ENCODE data around the gene VPS4A.
"Not testable (repeated sequence)": the region's sequence is repeated elsewhere in the genome, so short reads cannot be mapped to it uniquely, and the experiment has no call there.

The VPS4A gene

DNA sequence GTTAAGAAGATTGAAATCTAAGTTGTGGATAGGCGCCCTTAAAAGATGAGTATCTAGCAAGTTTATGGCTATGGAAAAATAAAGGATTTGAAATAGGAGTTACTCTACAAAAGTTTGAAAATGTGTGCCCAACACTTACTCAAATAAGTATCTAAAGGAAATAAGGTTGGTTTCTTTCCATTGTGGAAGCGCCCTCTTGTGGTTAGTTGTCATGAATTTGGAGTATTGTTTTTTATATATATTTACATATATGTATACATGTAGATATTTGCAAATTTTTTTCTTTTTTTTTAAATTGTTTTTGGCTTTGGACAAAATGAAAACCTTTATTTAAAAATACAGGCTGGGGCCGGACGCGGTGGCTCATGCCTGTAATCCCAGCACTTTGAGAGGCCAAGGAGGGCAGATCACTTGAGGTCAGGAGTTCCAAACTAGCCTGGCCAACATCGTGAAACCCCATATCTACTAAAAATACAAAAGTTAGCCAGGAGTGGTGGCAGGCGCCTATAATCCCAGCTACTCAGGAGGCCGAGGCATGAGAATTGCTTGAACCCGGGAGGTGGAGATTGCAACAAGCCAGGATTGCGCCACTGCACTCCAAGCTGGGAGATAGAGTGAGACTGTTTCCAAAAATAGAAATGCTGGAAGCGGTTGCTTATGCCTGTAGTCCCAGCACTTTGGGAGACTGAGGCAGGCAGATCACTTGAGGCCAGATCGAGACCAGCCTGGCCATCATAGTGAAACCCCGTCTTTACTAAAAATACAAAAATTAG lies 24.0 kb upstream of the VPS4A start:
- no peaks in the 10 kb centered on the region for H3K4me1 ChIP-seq (ENCODE audit: control insufficient read depth, low read depth, low read length)
- no peaks in the 10 kb centered on the region for H3K27me3 ChIP-seq (ENCODE audit: control insufficient read depth, insufficient read depth, low read length)
- H3K27ac ChIP-seq (ENCODE audit: low read length), result no peak overlapping the region
- no peak overlapping the region for H3K4me3 ChIP-seq (ENCODE audit: low read length)
- no peaks in the 10 kb centered on the region for H3K9me3 ChIP-seq (ENCODE audit: control insufficient read depth, low read depth, low read length)
- H3K9ac ChIP-seq (ENCODE audit: low read length), result no peak overlapping the region
- H3K36me3 ChIP-seq (ENCODE audit: control insufficient read depth, low read depth, low read length), result peaks cover 8% of the 10 kb centered on the region

DNA sequence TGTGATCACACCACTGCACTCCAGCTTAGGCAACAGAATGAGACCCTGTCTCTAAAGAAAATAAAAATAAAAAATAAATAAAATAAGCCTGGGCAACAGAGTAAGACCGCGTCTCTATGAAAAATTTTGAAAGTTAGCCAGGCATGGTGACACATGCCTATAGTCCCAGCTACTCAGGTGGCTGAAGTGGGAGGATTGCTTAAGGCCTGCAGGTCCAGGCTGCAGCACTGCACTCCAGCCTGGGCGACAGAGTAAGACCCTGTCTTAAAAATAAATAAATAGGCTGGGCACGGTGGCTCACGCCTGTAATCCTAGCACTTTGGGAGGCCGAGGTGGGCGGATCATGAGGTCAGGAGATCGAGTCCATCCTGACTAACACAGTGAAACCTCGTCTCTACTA lies 19.5 kb upstream of the VPS4A start:
- not testable (repeated sequence) for H3K9me3 ChIP-seq (ENCODE audit: control insufficient read depth, low read depth, low read length); H3K27ac ChIP-seq (ENCODE audit: low read length); H3K9ac ChIP-seq (ENCODE audit: low read length); H3K27me3 ChIP-seq (ENCODE audit: control insufficient read depth, insufficient read depth, low read length); H3K4me3 ChIP-seq (ENCODE audit: low read length); H3K36me3 ChIP-seq (ENCODE audit: control insufficient read depth, low read depth, low read length); H3K4me1 ChIP-seq (ENCODE audit: control insufficient read depth, low read depth, low read length)

DNA sequence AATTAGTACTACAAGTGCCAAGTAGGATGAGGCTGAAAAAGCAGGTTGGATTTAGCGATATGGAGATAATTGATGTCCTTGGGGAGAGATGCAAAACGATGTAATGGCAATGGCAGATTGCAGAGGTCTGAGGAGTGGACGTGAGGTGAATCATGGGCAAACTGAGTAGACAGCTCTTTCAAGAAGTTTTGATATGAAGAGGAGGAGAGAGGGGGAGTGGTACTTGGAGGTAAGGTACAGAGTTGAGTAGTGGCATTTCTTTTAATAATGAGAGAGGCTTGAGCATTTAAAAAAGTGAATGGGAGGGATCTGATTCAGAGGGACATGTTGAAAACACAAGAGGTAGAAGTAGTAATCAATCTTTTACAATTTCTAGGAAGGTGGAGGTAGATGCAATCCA lies 17.7 kb upstream of the VPS4A start:
- Histone ChIP-seq H3K27ac (ENCODE audit: low read length) (no peak overlapping the region), H3K9me3 (ENCODE audit: control insufficient read depth, low read depth, low read length) (no peaks in the 10 kb centered on the region), H3K36me3 (ENCODE audit: control insufficient read depth, low read depth, low read length) (no peaks in the 10 kb centered on the region), H3K4me3 (ENCODE audit: low read length) (no peak overlapping the region), H3K9ac (ENCODE audit: low read length) (no peak overlapping the region), H3K27me3 (ENCODE audit: control insufficient read depth, insufficient read depth, low read length) (no peaks in the 10 kb centered on the region), H3K4me1 (ENCODE audit: control insufficient read depth, low read depth, low read length) (no peaks in the 10 kb centered on the region)

DNA sequence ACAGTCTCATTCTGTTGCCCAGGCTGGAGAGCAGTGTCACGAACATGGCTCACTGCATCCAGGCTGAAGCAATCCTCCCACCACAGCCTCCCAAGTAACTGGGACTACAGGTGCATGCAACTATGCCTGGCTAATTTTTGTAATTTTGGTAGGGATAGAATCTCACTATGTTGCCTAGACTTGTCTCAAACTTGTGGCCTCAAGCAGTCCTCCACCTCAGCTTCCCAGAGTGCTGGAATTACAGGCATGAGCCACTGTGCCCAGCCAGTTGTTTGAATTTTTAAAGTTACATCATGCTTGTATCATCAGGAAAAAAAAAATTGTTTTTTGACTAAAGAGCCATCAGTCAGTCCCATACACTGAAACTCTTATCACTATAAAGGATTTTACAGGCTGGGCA lies 17.1 kb upstream of the VPS4A start:
- H3K27ac ChIP-seq (ENCODE audit: low read length), result no peak overlapping the region
- no peaks in the 10 kb centered on the region for H3K4me1 ChIP-seq (ENCODE audit: control insufficient read depth, low read depth, low read length)
- no peaks in the 10 kb centered on the region for H3K27me3 ChIP-seq (ENCODE audit: control insufficient read depth, insufficient read depth, low read length)
- H3K36me3 ChIP-seq (ENCODE audit: control insufficient read depth, low read depth, low read length), result no peaks in the 10 kb centered on the region
- H3K4me3 ChIP-seq (ENCODE audit: low read length), result no peak overlapping the region
- no peak overlapping the region for H3K9ac ChIP-seq (ENCODE audit: low read length)
- no peaks in the 10 kb centered on the region for H3K9me3 ChIP-seq (ENCODE audit: control insufficient read depth, low read depth, low read length)

DNA sequence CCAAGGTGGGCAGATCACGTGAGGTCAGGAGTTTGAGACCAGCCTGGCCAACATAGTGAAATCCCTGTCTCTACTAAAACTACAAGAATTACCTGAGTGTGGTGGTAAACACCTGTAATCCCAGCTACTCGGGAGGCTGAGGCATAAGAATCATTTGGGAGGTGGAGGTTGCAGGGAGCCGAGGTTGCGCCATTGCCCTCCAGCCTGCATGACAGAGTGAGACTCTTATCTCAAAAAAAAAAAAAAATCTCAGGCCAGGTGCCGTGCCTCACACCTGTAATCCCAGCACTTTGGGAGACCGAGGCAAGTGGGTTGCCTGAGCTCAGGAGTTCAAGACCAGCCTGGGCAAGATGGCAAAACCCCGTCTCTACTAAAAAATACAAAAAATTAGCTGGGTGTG lies 14.4 kb upstream of the VPS4A start:
- H3K9me3 ChIP-seq (ENCODE audit: control insufficient read depth, low read depth, low read length); H3K9ac ChIP-seq (ENCODE audit: low read length); H3K27ac ChIP-seq (ENCODE audit: low read length); H3K27me3 ChIP-seq (ENCODE audit: control insufficient read depth, insufficient read depth, low read length); H3K4me3 ChIP-seq (ENCODE audit: low read length); H3K36me3 ChIP-seq (ENCODE audit: control insufficient read depth, low read depth, low read length); H3K4me1 ChIP-seq (ENCODE audit: control insufficient read depth, low read depth, low read length): not testable (repeated sequence)

DNA sequence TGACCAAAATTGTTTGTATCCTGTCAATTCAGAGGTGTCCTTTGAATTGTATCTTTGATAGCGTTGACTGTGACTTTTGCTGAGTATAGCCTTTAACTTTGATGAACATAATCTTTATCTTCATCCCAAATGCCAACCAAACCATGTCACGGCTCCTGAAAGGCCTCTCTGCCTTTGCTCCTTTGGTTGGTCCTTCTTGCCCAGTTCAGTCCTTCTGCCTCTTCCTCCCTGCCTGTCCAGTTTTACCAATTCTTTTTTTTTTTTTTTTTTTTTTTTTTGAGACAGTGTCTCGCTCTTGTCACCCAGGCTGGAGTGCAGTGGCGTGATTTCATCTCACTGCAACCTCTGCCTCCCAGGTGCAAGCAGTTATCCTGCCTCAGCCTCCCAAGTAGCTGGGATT lies 12.9 kb upstream of the VPS4A start:
- H3K27ac ChIP-seq (ENCODE audit: low read length), result no peak overlapping the region
- no peak overlapping the region for H3K4me3 ChIP-seq (ENCODE audit: low read length)
- H3K9ac ChIP-seq (ENCODE audit: low read length), result no peak overlapping the region
- H3K4me1 ChIP-seq (ENCODE audit: control insufficient read depth, low read depth, low read length), result no peaks in the 10 kb centered on the region
- H3K27me3 ChIP-seq (ENCODE audit: control insufficient read depth, insufficient read depth, low read length), result no peaks in the 10 kb centered on the region
- no peaks in the 10 kb centered on the region for H3K9me3 ChIP-seq (ENCODE audit: control insufficient read depth, low read depth, low read length)
- H3K36me3 ChIP-seq (ENCODE audit: control insufficient read depth, low read depth, low read length), result peaks cover 8% of the 10 kb centered on the region

DNA sequence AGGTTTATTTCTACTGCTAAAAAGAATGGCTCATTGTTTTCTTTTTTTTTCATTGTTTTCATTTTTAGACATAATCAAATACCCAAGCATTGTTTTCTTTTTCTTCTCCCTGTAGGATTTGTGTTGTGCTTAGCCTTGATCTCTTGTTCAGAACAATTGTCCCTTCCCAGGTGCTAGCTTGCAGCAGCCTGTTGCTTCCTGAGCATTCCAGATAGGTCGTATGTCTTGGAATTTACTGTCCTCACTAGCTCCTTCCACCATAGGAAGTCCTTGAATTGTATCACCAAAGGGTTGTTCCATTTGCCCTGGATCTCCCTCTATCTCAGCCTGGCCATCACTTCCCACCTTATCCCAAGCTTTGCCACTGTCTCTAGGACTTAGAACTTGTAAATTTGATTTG lies 10.0 kb upstream of the VPS4A start:
- no peaks in the 10 kb centered on the region for H3K27me3 ChIP-seq (ENCODE audit: control insufficient read depth, insufficient read depth, low read length)
- H3K9ac ChIP-seq (ENCODE audit: low read length), result no peak overlapping the region
- H3K4me1 ChIP-seq (ENCODE audit: control insufficient read depth, low read depth, low read length), result no peaks in the 10 kb centered on the region
- no peak overlapping the region for H3K27ac ChIP-seq (ENCODE audit: low read length)
- peaks cover 12% of the 10 kb centered on the region for H3K36me3 ChIP-seq (ENCODE audit: control insufficient read depth, low read depth, low read length)
- no peaks in the 10 kb centered on the region for H3K9me3 ChIP-seq (ENCODE audit: control insufficient read depth, low read depth, low read length)
- H3K4me3 ChIP-seq (ENCODE audit: low read length), result no peak overlapping the region

DNA sequence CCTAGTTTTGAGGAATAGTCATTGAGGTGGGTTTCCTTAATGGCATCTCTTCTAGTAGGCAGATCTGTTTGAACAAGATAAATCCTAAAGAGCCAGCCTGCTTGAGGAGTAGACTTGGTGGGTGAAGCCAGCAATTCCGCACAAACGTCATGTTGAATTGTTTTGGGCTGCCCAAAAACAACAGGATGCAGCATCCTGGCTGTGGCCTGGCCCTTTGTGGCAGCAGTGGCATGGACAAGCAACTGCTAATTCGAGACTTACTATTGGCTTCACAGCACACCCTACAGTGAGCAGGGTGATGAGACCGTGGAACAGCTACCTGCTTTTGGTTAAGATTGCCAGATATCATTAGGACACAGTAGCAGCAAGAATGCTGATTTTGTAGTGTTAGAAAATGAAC lies 9.3 kb upstream of the VPS4A start:
- Histone ChIP-seq H3K4me1 (ENCODE audit: control insufficient read depth, low read depth, low read length) (no peaks in the 10 kb centered on the region), H3K27ac (ENCODE audit: low read length) (no peak overlapping the region), H3K27me3 (ENCODE audit: control insufficient read depth, insufficient read depth, low read length) (no peaks in the 10 kb centered on the region), H3K4me3 (ENCODE audit: low read length) (no peak overlapping the region), H3K9me3 (ENCODE audit: control insufficient read depth, low read depth, low read length) (no peaks in the 10 kb centered on the region), H3K9ac (ENCODE audit: low read length) (no peak overlapping the region), H3K36me3 (ENCODE audit: control insufficient read depth, low read depth, low read length) (peaks cover 12% of the 10 kb centered on the region)

DNA sequence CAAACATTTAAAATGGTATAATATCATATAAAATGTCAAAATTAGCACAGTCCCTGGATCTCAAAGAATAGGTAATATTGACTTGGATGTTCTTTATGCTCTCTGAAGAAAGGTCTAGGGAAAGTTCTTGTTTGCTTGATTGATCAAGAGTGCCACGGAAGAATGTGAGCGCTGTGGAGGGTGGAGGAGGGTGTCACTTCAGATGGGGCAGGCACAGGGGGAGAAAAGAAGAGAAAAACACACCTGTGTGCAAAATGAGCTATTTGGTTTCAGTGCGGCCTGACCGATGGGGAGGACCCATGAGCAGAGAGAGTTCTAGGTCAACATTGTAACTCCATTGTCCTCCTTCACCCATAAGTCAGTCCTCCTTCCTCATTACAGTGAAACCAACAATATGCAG lies 8.8 kb upstream of the VPS4A start:
- no peak overlapping the region for H3K4me3 ChIP-seq (ENCODE audit: low read length)
- no peaks in the 10 kb centered on the region for H3K4me1 ChIP-seq (ENCODE audit: control insufficient read depth, low read depth, low read length)
- H3K9me3 ChIP-seq (ENCODE audit: control insufficient read depth, low read depth, low read length), result no peaks in the 10 kb centered on the region
- H3K27ac ChIP-seq (ENCODE audit: low read length), result no peak overlapping the region
- no peaks in the 10 kb centered on the region for H3K27me3 ChIP-seq (ENCODE audit: control insufficient read depth, insufficient read depth, low read length)
- peaks cover 12% of the 10 kb centered on the region for H3K36me3 ChIP-seq (ENCODE audit: control insufficient read depth, low read depth, low read length)
- H3K9ac ChIP-seq (ENCODE audit: low read length), result no peak overlapping the region

DNA sequence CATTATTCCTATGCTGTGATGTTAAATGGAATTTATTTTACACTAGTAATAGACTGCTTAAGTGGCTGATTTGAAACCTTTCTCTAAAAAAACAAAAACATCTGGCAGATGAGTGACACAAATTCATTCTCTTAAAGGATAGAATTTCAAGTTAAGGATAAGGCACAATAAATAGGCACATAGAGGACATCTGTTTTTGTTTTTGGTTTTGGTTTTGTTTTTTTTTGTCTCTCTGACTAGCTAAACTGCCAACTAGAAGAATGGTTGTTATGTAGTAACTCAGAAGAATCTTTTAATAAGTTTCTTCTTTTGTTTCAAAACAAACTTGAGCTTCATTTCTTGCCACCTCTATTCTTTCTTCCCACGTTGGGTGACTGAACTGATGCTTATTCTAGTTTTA lies 5.1 kb upstream of the VPS4A start:
- peaks cover 8% of the 10 kb centered on the region for H3K36me3 ChIP-seq (ENCODE audit: control insufficient read depth, low read depth, low read length)
- no peaks in the 10 kb centered on the region for H3K27me3 ChIP-seq (ENCODE audit: control insufficient read depth, insufficient read depth, low read length)
- no peak overlapping the region for H3K9ac ChIP-seq (ENCODE audit: low read length)
- H3K4me1 ChIP-seq (ENCODE audit: control insufficient read depth, low read depth, low read length), result no peaks in the 10 kb centered on the region
- H3K27ac ChIP-seq (ENCODE audit: low read length), result no peak overlapping the region
- H3K9me3 ChIP-seq (ENCODE audit: control insufficient read depth, low read depth, low read length), result no peaks in the 10 kb centered on the region
- H3K4me3 ChIP-seq (ENCODE audit: low read length), result no peak overlapping the region

DNA sequence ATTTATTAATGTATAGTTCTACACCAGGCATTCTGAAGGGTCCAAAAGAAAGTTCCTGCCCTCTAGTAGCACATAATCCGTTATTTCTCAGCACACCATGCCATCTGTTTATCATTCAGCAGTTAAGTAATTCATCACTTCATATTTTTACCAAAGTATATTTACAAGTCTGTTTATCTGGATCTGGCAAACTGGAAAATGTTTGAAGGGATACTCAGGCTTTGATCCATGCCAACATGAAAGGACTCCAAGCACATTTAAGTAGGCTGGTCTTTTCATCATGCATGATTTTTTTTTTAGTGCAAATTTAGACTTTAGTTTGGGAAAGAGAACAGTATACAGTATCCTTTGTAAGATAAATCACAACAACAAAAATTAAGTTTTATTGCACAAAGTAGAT lies 4.1 kb upstream of the VPS4A start:
- H3K9me3 ChIP-seq (ENCODE audit: control insufficient read depth, low read depth, low read length), result no peaks in the 10 kb centered on the region
- peaks cover under 1% of the 10 kb centered on the region for H3K4me1 ChIP-seq (ENCODE audit: control insufficient read depth, low read depth, low read length)
- no peak overlapping the region for H3K9ac ChIP-seq (ENCODE audit: low read length)
- H3K36me3 ChIP-seq (ENCODE audit: control insufficient read depth, low read depth, low read length), result peaks cover 4% of the 10 kb centered on the region
- H3K27ac ChIP-seq (ENCODE audit: low read length), result no peak overlapping the region
- H3K27me3 ChIP-seq (ENCODE audit: control insufficient read depth, insufficient read depth, low read length), result no peaks in the 10 kb centered on the region
- H3K4me3 ChIP-seq (ENCODE audit: low read length), result no peak overlapping the region

DNA sequence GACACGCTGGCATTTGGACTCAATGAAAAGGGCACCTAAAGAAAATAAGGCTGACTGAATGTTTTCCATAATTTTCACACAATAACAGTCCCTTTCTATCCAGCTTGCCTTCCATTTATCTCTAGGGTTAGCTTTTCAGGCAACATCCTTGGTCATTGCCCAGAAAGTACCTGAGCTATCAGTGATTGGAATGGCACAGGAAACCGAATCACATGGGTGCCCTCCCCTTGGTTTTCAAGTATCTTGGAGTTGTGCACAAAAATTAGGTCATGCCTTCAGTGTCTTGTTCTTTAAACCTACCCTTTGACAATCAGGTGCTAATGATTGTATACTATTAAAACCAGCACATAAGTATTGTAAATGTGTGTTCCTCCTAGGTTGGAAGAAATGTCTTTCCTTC lies 3.3 kb upstream of the VPS4A start:
- peaks cover 3% of the 10 kb centered on the region for H3K4me1 ChIP-seq (ENCODE audit: control insufficient read depth, low read depth, low read length)
- no peak overlapping the region for H3K4me3 ChIP-seq (ENCODE audit: low read length)
- H3K36me3 ChIP-seq (ENCODE audit: control insufficient read depth, low read depth, low read length), result peaks cover 4% of the 10 kb centered on the region
- no peak overlapping the region for H3K27ac ChIP-seq (ENCODE audit: low read length)
- no peaks in the 10 kb centered on the region for H3K9me3 ChIP-seq (ENCODE audit: control insufficient read depth, low read depth, low read length)
- no peaks in the 10 kb centered on the region for H3K27me3 ChIP-seq (ENCODE audit: control insufficient read depth, insufficient read depth, low read length)
- no peak overlapping the region for H3K9ac ChIP-seq (ENCODE audit: low read length)

All from iPS-18a (cell line).